GM20431 (cell line): ENCODE results near the gene EPHB1.

ENCODE experiments used
- in situ Hi-C: fragments of 300-500 bp; cut with MseI, MboI; formaldehyde crosslinking; loops from one replicate; pipeline ENCODE4 v1.15.0; 2020; ENCODE audit warnings: low sequenced_read_pairs; ENCODE audit not compliant: unreplicated experiment

The EPHB1 gene

DNA sequence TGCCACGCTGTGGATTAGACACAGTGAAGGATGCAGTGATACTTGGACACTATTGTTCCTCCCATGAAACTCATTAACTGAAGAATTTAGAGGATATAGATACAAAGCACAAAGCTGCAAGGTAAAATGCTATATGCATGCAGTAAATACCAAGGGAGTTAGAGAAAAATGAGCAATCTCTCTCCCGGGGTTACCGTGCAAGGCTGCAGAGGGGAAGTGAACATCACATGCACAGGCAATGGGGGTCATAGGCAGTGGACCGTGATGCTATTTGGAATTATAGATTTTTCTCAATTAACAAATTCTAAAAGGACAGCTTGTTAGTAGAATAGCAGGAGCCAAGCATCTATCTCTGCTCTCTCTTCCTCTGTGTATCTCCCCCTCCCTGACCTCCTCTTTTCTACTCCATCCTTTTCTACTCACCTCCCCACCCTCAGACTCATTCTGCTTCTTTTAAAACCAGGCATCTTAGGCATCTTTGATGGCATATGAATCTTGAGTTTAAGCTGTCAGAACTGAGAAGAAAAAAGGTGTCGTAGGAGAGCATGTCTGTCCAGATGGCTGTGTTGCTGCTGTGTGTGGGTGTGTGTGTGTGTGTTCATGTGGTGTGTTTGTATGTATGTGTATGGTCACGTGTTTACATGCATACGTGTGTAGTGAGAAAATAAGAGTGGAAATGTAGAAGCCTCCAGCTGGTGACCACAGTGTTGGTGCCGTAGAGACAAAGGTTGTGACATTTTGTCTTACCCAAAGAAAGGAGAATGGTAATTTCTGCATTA is 339.0 kb downstream of the EPHB1 start:
- in situ Hi-C loops: no loop called here

DNA sequence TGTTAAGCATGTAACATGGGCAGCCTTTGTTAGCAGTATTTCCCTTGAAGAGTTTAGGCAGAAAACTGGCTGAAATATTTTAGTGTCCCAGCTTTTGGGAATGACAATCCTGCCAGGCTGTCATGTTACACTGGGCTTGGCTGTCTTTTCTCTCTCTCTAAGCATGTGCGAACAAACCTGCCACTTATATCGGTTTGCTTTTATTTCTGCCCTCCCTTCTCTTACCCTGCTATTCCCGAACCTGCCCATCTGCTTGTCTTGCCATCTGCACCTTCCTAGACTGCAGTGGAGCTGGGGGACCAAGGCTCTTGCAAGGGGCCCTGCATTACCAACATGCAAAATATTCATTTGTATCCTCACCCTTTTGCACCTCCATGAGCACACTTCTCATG is 339.6 kb downstream of the EPHB1 start:
- in situ Hi-C loops: no loop called here

- in situ Hi-C loops: no loop called here
Observed at GRCh38 chr3:135135445-135135844, 340.4 kb downstream of the EPHB1 start.

GRCh38 chr3:135136361-135137100 is 341.5 kb downstream of the EPHB1 start:
- in situ Hi-C loops: no loop called here

DNA sequence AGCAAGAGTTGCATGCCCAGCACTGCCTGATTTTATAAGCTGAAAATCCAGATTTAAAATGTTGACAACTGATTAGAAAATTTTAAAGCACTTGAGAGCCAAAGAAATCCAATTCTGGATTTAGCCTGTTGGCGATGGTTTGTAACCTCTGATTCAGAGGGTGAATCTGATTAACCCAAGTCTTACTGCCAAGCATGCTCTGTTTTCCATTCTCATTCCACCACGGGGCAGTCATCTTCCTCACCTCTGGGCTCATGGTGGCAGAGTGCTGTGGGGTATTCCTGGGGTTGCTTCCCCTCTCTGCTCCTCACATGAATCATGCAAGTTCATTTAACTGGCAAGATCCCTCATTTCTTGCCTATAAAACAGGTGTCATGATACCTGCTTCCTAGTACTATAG is 342.2 kb downstream of the EPHB1 start:
- in situ Hi-C loops: no loop called here

GRCh38 chr3:135138776-135139175 is 343.7 kb downstream of the EPHB1 start:
- in situ Hi-C loops: no loop called here

DNA sequence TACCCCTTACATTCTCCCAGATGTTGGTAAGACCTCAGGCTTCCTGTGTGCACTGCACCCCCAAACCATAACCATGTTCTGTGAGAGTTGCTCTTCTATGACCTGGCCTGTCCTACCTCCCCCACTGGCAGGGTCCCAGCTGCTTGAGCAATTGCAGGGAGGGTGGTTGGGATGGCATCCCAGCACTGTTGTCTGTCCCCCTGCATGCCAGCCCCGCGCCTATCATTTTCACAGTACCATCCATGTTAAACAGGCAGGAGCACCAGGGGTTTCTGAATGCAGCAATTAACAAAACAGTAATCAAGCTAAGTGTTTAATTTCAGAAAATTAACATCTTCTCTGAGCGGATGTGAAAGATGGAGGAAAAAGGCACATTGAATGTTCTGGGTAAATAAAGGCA is 345.5 kb downstream of the EPHB1 start:
- in situ Hi-C loops: no loop called here

DNA sequence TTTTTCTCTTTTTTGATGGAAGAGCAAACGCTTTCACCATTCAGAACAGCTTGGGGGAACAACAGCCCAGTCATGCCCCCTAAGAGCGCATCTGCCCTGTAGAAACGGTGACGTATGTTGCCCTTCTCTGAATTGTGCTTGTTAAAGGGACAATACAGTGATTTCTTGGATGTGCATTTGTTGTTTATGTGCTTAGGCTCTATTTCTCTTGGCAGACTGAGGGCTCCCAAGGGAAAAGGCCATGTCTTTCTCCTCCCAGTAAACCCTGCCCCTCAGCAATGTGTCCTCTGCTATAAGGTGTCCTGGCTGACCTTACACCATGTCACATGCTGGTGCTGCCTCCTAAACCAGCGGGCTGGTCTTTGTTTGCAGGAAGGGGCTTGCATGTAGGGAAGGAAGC is 346.1 kb downstream of the EPHB1 start:
- in situ Hi-C loops: no loop called here

GRCh38 chr3:135141672-135142071 is 346.6 kb downstream of the EPHB1 start:
- in situ Hi-C loops: no loop called here

DNA sequence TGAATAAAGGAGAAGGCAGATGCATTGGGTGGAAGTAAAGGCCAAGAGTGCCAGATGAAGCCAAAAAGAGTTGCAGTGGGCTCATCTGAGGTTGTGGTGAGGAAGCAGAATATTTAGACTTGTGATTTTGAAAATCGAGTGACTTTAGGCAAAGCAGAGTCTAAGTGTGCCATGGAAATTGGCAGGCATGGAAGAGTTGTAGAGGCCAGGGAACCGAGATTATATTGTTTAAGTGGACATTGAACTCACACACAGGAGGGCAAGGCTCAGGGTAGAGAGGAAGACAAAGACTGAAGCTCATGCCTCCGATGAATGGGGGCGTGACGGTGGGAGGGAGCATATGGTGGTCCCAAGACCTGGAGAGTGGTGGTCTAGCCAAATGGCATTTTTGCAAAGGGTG is 347.5 kb downstream of the EPHB1 start:
- in situ Hi-C loops: no loop called here

DNA sequence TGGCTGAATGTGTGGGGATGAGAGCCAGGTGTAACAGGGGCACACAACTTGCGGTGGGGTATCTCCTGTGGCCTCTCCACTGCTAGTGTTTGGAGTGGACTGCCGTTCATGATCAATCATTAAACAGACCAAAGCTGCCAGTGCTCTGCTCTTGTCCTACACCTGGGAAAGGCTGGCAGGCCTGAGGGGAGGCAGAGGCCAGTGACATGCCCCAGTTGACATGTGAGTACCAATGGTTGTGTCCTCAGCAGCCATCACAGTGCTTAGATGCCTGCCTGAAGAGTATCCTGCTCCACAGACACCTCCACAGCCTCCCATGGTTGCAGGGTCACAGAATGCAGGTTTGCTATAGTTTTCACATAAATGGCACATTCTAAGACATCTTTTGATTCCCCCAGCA is 348.4 kb downstream of the EPHB1 start:
- in situ Hi-C loops: no loop called here

- in situ Hi-C loops: no loop called here
Observed at GRCh38 chr3:135145581-135145980, 350.5 kb downstream of the EPHB1 start.

DNA sequence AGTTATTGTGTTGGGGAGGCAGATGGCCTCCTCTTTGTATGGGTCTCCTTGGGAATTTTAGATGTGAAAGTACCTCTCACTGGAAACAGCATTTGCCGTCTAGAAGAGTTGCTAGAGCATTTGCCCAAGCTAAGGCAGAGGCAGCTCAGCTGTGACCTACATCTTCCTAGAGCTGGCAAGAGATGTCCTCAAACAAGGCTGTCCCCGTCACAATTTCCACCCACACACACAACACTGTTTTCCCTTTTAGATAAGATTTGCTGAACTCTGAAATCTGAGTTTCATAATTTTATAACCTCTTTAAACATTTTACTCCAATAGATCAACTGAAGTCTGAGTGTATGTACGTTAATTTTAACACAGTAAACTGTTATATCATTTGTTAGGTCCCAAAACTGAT is 352.6 kb downstream of the EPHB1 start:
- in situ Hi-C loops: no loop called here

- in situ Hi-C loops: no loop called here
Observed at GRCh38 chr3:135148398-135149020, 353.4 kb downstream of the EPHB1 start.

DNA sequence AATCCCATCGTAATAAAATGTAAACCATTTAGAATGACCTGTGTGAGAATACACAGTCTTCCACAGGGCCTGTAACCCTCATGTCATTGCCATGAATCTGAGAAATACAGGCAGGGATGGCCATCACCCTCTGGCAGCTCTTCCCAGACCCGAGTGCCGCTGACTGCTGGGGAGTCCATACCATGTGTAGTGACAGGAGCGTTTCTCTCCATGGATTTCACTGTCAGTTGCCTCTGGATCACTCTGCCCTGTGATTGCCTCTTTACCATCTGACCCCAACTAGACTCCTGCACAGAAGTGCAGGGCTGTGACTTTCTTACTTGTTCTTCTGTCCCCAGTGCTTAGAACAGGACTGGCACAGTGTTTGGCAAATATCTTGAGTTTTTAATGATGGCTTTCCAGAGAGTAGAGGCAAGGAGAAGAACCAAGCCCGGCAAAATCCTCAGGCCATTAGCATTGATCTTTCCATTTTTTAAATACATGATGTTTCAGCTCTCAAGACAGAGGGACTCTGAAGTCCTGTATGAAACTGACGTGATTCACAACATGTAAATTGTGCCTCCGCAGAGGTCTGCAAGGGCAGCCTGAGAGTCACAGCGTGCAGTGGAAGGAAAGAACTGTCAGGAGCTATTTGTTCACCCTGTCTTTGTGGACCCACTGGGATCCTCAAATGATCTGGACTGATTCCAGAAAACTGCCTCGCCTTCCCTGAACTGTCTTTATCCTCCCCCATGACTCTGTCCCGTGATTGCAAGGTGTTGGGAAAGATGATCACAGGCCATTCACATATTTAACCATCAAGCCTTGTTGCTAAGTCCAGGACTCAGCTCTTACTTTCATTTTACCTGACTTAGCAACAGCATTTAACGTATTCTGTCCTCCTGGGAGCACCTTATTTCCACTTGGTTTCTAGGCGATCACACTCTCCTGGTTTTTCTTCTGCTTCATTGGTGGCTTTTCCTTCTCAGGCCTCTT is 354.9 kb downstream of the EPHB1 start:
- in situ Hi-C loops: no loop called here

GRCh38 chr3:135154186-135154585 is 359.1 kb downstream of the EPHB1 start:
- in situ Hi-C loops: no loop called here

DNA sequence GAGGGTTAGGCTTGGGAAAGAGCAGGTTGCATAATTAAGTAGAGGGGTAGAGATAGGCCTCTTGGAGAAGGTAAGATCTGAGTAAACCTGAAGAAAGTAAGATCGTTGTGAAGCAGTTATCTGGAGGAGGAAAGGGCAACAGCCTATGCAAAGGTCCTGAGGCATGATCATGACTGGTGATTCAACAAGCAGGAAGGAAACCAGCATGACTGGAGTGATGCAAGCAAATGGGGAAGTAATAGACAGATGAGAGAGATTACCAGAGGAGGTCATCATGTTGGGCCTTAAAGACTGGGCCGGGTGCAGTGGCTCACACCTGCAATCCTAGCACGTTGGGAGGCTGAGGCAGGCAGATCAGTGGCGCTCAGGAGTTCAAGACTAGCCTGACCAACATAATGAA is 360.2 kb downstream of the EPHB1 start:
- in situ Hi-C loops: no loop called here

- in situ Hi-C loops: no loop called here
Observed at GRCh38 chr3:135155791-135156190, 360.7 kb downstream of the EPHB1 start.

DNA sequence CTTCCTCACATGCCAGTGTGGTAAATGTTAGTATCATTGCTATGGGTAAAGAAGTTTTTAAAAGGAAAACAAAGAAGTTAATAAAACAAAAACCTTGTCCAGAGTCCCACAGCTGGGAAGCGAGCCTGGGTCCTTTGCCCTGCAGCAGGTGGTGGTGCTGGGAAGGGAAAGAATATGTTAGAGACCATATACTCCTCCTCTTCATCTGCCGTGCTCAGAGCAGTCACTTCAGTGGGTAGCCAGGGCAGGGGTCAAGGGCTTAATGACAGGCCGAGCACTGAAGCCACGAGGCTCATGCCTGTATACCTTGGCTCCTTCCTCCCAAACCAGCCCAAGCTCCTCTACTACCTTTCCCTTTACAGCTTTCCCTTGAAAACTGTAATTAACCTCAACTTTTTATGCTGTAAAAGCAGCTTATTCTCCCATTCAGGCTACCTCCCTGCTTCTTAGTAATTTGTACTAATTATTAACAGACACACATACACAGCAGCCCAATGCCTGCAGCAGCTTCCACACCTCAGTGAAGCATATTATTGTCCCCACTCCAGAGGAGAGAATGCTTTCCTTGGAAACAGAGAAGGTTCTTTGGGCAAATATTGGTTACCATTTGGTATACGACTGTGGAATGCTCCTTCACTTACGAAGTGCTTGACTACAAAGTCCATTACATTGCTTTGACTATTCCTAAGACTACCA is 362.1 kb downstream of the EPHB1 start:
- in situ Hi-C loops: no loop called here

- in situ Hi-C loops: no loop called here
Observed at GRCh38 chr3:135158520-135158919, 363.5 kb downstream of the EPHB1 start.
